GM21423 (cell line): ENCODE measurements around the gene LDLRAD3.

Experiments used
- ATAC-seq: cut with Tn5 transposase; IDR thresholded peaks from one replicate; pipeline ENCODE4 v1.9.1; 2021; ENCODE audit warnings: mild to moderate bottlenecking, moderate library complexity; ENCODE audit not compliant: unreplicated experiment

LDLRAD3 gene

GRCh38 chr11:36014898-36015665, 71.2 kb downstream of the LDLRAD3 start:
- ATAC-seq = no peak

- no peak for ATAC-seq
Observed at GRCh38 chr11:36015799-36016198, 71.9 kb downstream of the LDLRAD3 start.

GRCh38 chr11:36016263-36016662, 72.4 kb downstream of the LDLRAD3 start:
- ATAC-seq = no peak

- ATAC-seq = no peak
Observed at GRCh38 chr11:36016709-36017108, 72.8 kb downstream of the LDLRAD3 start.

GRCh38 chr11:36019005-36019596, 75.2 kb downstream of the LDLRAD3 start:
- ATAC-seq = no peak

GRCh38 chr11:36019722-36020121, 75.9 kb downstream of the LDLRAD3 start:
- ATAC-seq = no peak

GRCh38 chr11:36022882-36023281, 79.0 kb downstream of the LDLRAD3 start:
- no peak for ATAC-seq

GRCh38 chr11:36023922-36024321, 80.1 kb downstream of the LDLRAD3 start:
- ATAC-seq = no peak

GRCh38 chr11:36024716-36025115, 80.9 kb downstream of the LDLRAD3 start:
- ATAC-seq = no peak

- ATAC-seq = no peak
Observed at GRCh38 chr11:36026315-36026968, 82.6 kb downstream of the LDLRAD3 start.

GRCh38 chr11:36027731-36028130, 83.9 kb downstream of the LDLRAD3 start:
- no peak for ATAC-seq

- no peak for ATAC-seq
Observed at GRCh38 chr11:36029616-36030015, 85.8 kb downstream of the LDLRAD3 start.

- ATAC-seq = no peak
Observed at GRCh38 chr11:36030731-36031281, 86.9 kb downstream of the LDLRAD3 start.

GRCh38 chr11:36033082-36033751, 89.4 kb downstream of the LDLRAD3 start:
- no peak for ATAC-seq

GRCh38 chr11:36033936-36034335, 90.1 kb downstream of the LDLRAD3 start:
- ATAC-seq = no peak

GRCh38 chr11:36034551-36035331, 90.9 kb downstream of the LDLRAD3 start:
- ATAC-seq = no peak

GRCh38 chr11:36035454-36035853, 91.6 kb downstream of the LDLRAD3 start:
- no peak for ATAC-seq

- no peak for ATAC-seq
Observed at GRCh38 chr11:36035999-36036398, 92.1 kb downstream of the LDLRAD3 start.

GRCh38 chr11:36037031-36037430, 93.2 kb downstream of the LDLRAD3 start:
- ATAC-seq = no peak

- no peak for ATAC-seq
Observed at GRCh38 chr11:36038541-36038940, 94.7 kb downstream of the LDLRAD3 start.
